Measurements from ENCODE around the gene SLC66A3. TPM values are rescaled to one million over a fixed set of nuclear protein-coding genes. Genes with fewer than 3 reads are reported as not detected.

Gene SLC66A3
- total and polyA plus RNA-seq, 4 donors = 15.1 to 47.5 (median 29.6) TPM

DNA sequence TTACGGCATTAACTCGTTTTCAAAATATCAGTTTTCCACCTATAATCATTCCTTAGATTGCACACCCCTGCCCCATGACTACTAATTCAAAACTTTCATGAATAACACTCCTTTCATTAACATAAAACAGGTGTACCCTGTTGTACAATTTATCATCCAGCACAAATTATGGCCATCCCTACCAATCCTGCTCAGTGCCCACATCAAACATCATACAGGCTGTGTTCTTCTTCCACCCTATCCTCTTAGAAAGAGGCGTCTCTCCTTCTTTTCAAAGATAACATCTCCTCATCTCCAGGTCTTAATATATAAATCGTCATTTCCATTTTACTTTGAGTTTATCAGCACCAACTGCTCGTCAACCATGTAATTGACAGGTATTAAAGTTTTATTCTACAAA lies 67.6 kb downstream of the SLC66A3 start:
- no peaks in the 10 kb centered on the region for H3K9me3 ChIP-seq (ENCODE audit: control insufficient read depth, low read length)
- no peak overlapping the region for H3K4me3 ChIP-seq (ENCODE audit: low read length in 2 of 2)
- ATAC-seq (ENCODE audit: low FRiP score) (no peak), DNase-seq (no peak)
- no peak overlapping the region for H3K27ac ChIP-seq (ENCODE audit: low read depth in 1 of 2, low read length in 2 of 2)
- WGBS, 2 donors = 85 to 88% methylated on average over 5 of the region's 5 CpGs
- H3K27me3 ChIP-seq (ENCODE audit: control insufficient read depth in 1 of 2, insufficient read depth in 2 of 2, low read length in 1 of 2) = no peaks in the 10 kb centered on the region
- peaks cover 0 to 3% of the 10 kb centered on the region in 2 donors for H3K4me1 ChIP-seq (ENCODE audit: control insufficient read depth in 1 of 2, insufficient read depth in 2 of 2, low read length in 2 of 2)
- intact Hi-C loops (cut with DNase I) = no loop called here
- H3K36me3 ChIP-seq (ENCODE audit: control insufficient read depth in 1 of 2, insufficient read depth in 2 of 2, low read length in 1 of 2) = peaks cover 1 to 2% of the 10 kb centered on the region in 2 donors

DNA sequence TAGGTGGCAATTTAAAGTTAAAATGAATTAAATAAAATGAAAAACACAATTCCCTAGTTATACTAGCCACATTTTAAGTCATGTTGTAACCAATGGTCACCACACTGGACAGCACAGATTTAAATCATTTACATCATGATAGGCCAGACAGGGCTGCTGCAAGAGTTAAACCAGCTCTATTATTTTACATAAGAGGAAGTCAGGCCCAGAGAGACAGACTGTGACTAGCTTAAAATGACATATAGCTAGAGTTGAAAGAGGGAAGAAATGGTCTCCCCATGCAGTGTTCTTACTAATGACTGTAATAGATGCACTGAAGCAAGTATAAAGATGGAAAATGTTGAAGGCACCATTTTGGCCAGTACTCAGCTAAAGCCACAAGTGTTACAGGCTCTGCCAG lies 69.6 kb downstream of the SLC66A3 start:
- peaks cover 0 to 1% of the 10 kb centered on the region in 2 donors for H3K36me3 ChIP-seq (ENCODE audit: control insufficient read depth in 1 of 2, insufficient read depth in 2 of 2, low read length in 1 of 2)
- peaks cover 0 to 3% of the 10 kb centered on the region in 2 donors for H3K4me1 ChIP-seq (ENCODE audit: control insufficient read depth in 1 of 2, insufficient read depth in 2 of 2, low read length in 2 of 2)
- no peak overlapping the region for H3K4me3 ChIP-seq (ENCODE audit: low read length in 2 of 2)
- no peaks in the 10 kb centered on the region for H3K27me3 ChIP-seq (ENCODE audit: control insufficient read depth in 1 of 2, insufficient read depth in 2 of 2, low read length in 1 of 2)
- ATAC-seq (ENCODE audit: low FRiP score) = no peak
- H3K9me3 ChIP-seq (ENCODE audit: control insufficient read depth, low read length) = no peaks in the 10 kb centered on the region
- intact Hi-C loops (cut with DNase I) = no loop called here
- DNase-seq = no peak
- no peak overlapping the region for H3K27ac ChIP-seq (ENCODE audit: low read depth in 1 of 2, low read length in 2 of 2)

DNA sequence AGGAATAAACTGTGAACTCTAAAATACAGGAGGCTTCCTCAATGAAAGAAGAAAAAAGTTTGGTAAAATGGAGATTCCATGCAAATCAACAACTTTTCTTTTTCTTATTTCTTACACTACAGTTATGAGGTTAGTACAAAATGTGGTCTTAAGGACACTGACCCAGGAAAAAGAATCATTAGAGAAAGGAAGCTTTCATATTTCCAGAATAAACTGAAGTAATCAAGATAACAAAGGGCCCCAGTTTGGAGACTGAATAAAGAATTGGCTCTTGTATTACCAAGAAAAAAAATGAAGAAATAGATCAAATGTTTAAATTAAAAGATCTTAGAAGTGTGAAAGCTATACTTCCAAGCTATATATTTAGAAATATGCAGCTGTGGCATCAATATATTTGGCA lies 72.3 kb downstream of the SLC66A3 start:
- peaks cover 0 to 3% of the 10 kb centered on the region in 2 donors for H3K4me1 ChIP-seq (ENCODE audit: control insufficient read depth in 1 of 2, insufficient read depth in 2 of 2, low read length in 2 of 2)
- intact Hi-C loops (cut with DNase I) = no loop called here
- H3K36me3 ChIP-seq (ENCODE audit: control insufficient read depth in 1 of 2, insufficient read depth in 2 of 2, low read length in 1 of 2) = no peaks in the 10 kb centered on the region
- ATAC-seq (ENCODE audit: low FRiP score) = no peak
- H3K27me3 ChIP-seq (ENCODE audit: control insufficient read depth in 1 of 2, insufficient read depth in 2 of 2, low read length in 1 of 2) = no peaks in the 10 kb centered on the region
- no peak overlapping the region for H3K27ac ChIP-seq (ENCODE audit: low read depth in 1 of 2, low read length in 2 of 2)
- DNase-seq = no peak
- no peak overlapping the region for H3K4me3 ChIP-seq (ENCODE audit: low read length in 2 of 2)
- no peaks in the 10 kb centered on the region for H3K9me3 ChIP-seq (ENCODE audit: control insufficient read depth, low read length)

Other genes starting within 250 kb of the SLC66A3 start
- not detected for gene KCNF1, start 243.5 kb upstream of the SLC66A3 start, total RNA-seq
- not detected for gene KCNF1, start 243.5 kb upstream of the SLC66A3 start, polyA plus RNA-seq
- 100 to 1,000 TPM in 1 of 2 donors, 10 to 100 TPM in 1; 97.9 to 119 TPM for gene ROCK2, start 189.2 kb downstream of the SLC66A3 start, total RNA-seq
- 10 to 100 TPM; 19.2 to 20.5 TPM for gene ROCK2, start 189.2 kb downstream of the SLC66A3 start, polyA plus RNA-seq

Data from aorta (tissue), 5 donors.